Inferior parietal cortex (tissue), 1 donor: ENCODE measurements around the gene CTNNA3.
"Not testable (repeated sequence)": the region's sequence is repeated elsewhere in the genome, so short reads cannot be mapped to it uniquely, and the experiment has no call there.

ENCODE experiments used
- DNase-seq: peaks from one replicate; pipeline ENCODE4 v3.0.0-alpha.2; 2016; ENCODE audit errors: extremely low spot score

The CTNNA3 gene

GRCh38 chr10:67246066-67246555 lies 449.9 kb downstream of the CTNNA3 start:
- DNase-seq = no peak

DNA sequence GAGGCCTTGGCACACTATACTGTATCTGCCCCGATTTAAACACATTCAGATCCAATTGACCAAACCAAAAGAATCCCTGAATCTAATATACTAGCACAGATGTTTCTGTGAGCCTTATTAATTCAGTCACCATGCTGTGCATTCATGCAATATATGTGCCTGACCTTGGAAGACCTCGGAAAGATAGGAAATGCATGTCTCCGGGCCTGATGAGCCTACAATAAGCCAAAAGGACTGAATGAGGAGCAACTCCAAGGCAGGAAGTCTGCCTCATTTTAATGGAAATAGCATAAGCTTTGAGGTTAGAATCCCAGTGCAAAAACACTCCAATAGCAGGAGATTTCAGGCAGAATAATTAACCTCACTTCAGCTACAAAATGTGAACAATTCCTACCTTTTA lies 453.5 kb downstream of the CTNNA3 start:
- no peak for DNase-seq

GRCh38 chr10:67241451-67241850 lies 454.5 kb downstream of the CTNNA3 start:
- no peak for DNase-seq

DNA sequence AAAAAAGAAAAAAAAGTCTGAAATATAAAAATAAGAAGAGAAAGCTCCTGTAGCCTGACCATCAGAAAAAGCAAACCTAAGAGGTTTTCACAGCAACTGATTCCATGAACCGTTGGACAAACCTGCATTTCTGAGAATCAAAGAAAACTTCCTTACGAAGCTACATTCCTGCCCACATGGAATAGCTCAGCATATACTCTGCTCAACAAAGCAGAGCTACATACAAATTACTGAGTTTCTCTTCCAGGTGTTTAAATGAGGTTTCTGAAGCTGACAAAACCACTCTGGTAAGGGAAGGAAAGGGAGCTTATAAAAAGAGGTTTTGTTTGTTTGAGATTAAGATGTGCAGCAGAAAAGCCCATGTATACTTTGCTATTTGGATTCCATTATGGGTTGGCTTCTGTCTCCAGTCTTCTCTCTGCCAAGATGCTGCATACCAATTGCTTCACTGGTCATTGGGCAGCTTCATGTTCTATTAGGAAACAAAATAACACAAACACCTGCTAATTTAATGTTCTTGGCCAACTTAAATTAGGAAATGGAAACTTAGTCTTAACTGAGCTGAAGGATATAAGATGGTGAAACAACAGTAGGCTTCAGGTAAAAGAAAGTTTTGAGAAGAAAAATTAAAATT lies 456.0 kb downstream of the CTNNA3 start:
- DNase-seq = no peak

DNA sequence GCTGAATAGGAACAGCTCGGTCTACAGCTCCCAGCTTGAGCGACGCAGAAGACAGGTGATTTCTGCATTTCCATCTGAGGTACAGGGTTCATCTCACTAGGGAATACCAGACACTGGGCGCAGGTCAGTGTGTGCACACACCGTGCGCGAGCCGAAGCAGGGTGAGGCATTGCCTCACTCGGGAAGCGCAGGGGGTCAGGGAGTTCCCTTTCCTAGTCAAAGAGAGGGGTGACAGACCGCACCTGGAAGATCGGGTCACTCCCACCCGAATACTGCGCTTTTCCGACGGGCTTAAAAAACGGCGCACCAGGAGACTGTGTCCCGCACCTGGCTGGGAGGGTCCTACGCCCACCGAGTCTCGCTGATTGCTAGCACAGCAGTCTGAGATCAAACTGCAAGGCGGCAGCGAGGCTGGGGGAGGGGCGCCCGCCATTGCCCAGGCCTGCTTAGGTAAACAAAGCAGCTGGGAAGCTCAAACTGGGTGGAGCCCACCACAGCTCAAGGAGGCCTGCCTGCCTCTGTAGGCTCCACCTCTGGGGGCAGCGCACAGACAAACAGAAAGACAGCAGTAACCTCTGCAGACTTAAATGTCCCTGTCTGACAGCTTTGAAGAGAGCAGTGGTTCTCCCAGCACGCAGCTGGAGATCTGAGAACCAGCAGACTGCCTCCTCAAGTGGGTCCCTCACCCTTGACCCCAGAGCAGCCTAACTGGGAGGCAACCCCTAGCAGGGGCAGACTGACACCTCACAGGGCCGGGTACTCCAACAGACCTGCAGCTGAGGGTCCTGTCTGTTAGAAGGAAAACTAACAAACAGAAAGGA lies 465.1 kb downstream of the CTNNA3 start:
- DNase-seq = not testable (repeated sequence)

DNA sequence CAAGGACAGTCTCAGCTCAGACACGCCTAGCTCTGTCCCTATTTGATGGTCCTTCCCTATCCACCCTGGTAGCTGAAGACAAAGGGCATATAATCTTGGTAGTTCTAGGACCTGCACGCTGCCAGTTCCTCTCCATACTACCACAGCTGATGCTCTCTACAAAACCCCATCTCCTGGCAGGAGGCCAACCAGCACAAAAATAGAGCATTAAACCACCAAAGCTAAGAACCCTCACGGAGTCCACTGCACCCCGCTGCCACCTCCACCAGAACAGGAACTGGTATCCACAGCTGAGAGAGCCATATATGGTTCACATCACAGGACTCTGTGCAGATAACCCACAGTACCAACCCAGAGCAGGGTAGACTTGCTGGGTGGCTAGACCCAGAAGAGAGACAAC lies 470.8 kb downstream of the CTNNA3 start:
- no peak for DNase-seq

GRCh38 chr10:67224553-67224952 lies 471.4 kb downstream of the CTNNA3 start:
- no peak for DNase-seq

- DNase-seq = no peak
Observed at GRCh38 chr10:67222934-67223333, 473.1 kb downstream of the CTNNA3 start.

- no peak for DNase-seq
Observed at GRCh38 chr10:67221939-67222494, 474.0 kb downstream of the CTNNA3 start.

- DNase-seq = no peak
Observed at GRCh38 chr10:67211680-67212079, 484.3 kb downstream of the CTNNA3 start.

DNA sequence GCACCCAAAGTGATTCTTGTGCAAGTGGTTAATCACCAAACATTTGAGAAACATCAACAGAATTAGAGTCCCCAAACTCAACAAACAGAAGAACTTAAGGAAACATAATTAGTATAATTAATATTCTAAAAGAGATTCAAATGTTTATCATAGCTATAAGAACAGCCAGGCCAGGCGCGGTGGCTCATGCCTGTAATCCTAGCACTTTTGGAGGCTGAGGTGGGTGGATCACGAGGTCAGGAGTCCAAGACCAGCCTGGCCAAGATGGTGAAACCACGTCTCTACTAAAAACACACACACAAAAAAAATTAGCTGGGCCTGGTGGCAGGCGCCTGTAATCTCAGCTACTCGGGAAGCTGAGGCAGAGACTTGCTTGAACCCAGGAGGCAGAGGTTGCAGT lies 488.1 kb downstream of the CTNNA3 start:
- DNase-seq = not testable (repeated sequence)

DNA sequence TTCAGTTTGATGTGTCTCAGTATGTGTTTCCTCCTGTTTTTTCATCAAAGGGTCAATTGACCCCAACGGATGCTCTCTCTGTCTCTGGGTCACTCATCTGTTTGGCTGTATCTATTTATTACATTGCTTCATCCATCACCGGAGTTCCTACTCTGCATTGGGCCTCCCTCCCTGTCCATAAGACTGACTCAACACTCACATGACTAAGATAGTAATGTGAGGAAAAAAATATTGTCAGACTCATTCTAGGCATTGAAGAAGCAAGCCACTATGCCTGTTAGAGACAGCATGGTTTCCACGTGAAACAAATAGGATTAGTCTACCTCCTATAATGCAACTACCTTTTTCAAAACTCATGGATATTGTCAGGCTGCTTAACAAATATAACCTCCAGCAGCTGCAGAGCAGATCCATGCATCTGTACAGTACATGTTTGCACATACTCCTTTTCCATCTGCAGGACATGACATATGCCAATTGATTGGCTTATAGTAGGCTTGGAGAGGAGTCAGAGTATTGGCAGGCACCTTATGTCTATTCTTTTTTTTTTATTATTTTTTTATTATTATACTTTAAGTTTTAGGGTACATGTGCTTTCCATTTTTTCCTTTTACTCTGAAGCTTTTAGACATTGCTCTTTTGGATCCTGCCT lies 495.0 kb downstream of the CTNNA3 start:
- no peak for DNase-seq

DNA sequence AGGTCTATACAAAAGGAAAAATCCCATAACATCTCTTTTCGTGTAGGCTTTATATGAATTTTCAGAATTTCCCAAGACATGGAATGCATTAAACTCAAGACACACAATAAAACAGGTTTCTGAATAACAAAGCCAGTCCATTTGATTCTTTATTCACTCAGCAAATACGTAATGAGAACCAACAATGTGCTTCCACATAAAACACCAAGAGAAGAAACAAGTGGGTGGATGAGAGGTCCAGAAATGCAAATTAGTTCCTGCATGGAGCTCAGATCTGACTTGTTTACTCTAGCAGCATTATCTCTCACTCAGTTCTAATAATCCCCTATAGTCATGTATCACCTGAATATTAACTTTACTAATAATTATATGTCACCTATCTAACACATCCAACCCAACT lies 520.6 kb downstream of the CTNNA3 start:
- no peak for DNase-seq

- DNase-seq = no peak
Observed at GRCh38 chr10:67173787-67174186, 522.2 kb downstream of the CTNNA3 start.

DNA sequence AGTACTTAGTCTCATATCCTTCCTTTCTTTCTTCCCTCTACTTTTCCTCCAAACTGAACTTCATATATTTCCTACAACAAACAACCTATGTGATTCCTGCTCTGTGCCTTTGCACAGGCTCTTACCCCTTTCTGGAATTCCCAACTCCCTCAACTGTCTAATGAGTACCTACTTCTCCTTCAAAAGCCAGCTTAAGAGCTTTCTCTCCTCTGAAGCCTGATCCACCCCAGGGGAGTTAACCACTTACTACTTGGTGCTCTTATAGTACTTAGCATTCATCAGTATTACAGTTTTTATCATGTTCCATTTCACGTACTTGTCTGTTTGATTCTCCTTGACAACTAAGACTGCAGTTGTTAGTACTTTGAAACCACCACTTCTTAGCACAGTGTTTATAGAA lies 524.0 kb downstream of the CTNNA3 start:
- no peak for DNase-seq

DNA sequence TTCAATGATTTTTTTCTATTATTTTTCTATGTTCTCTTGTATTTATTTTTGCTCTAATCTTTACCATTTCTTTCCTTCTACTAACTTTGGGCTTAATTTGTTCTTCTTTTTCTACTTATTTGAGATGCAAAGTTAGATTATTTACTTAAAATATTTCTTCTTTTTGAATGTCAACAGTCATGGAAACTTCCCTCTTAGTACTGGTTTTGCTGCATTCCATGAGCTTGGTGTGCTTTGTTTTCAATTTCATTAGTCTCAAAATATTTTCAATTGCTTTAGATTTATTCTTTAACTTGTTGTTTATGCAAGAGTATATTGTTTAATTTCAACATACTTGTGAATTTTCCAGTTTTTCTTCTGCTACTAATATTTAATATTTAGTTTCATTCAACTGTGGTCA lies 539.8 kb downstream of the CTNNA3 start:
- DNase-seq = no peak

- DNase-seq = peak; percentile 36
Observed at GRCh38 chr10:67151471-67151870, 544.5 kb downstream of the CTNNA3 start.

DNA sequence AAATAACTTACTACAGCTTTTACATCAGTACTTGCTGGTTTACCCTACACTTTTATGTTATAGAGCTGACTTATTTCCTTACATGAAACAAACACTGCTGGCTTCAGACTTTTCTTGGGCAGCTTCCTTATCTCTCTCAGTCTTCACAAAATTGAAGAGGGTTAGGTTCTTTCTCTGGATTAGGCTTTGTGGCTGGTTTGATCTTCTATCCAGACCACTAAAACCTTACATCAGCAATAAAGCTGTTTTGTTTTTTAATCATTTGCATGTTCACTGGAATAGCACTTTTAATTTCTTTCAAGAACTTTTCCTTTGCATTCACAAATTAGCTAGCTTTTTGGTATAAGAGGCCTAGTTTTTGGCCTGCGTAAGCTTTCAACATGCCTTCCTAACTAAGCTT lies 551.5 kb downstream of the CTNNA3 start:
- DNase-seq = no peak

DNA sequence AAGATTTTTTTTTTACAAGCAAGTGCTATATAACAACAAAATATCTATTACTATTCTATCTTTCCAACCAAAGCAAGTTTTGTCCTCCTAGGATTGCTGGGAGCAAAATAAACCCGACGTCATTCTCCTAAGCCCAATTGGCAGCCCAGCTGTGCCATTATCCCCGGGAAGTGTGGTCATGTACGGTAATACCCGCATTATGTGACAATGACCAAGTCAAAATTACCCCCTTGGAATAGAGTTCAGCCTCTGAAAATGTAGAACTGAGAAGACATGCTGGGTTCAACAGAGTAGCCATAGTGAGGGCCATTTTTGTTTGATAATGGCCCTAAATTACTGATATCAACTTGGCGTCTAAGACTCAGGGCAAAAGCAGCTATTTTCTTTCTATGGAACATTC lies 554.7 kb downstream of the CTNNA3 start:
- no peak for DNase-seq

DNA sequence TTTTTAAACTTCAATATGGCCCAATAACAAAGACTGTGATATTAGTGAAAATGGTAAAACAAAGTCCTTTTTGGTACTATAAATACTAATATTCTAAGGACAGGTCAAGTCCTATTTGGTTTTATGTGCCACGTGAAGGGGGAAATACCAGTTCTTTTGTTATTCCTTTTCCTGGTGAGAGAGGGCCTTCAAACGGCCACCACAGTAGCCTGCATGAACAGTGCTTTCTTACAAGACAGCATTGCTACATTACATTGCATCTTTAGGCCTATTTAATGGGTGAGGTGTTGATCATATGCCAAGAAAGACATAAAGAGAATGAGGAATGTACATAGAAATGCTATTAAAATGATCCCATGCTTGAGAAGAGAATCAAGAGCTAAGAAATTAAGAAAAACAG lies 555.4 kb downstream of the CTNNA3 start:
- no peak for DNase-seq

DNA sequence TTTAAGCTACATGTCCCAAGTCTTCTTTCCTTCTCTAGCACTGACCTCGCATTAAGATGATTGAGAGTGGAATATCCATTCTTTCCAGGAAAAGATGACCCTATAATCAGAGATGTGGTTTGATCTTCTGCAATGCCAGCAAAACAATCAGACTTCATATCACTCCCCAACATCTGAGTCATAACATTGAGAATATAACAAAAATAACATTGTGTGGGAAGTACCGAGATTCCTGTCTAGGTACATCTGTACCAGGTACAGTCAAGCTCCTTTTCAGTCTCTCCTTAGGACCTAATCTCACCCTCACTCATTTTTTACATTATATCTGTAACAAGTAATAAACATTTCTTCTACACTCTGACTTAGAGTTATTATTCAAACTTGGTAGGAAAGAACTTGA lies 568.6 kb downstream of the CTNNA3 start:
- no peak for DNase-seq

DNA sequence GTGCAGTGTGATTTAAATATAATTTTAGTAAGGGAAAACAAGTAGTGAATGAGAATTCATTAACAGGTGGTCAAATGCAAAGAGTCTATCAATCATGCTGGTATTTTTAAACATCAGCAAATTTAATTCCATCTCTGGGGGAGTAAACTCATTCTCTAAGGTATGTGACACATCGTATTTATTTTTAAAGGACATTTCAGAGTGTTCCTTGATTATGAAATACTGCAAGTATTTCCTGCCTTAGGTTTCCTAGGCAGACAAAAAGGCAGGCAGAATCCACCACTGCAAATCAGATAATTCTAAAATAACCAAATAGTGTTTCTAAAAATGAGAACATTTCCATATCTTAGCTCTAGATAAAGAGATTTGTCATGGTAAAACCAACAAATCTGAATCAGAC lies 576.3 kb downstream of the CTNNA3 start:
- no peak for DNase-seq
